BJ (cell line): ENCODE data around the gene CASTOR2. TPM values are rescaled to one million over a fixed set of nuclear protein-coding genes. Genes with fewer than 3 reads are reported as not detected.

Experiments
- CTCF ChIA-PET: fragments of 350-600 bp; formaldehyde crosslinking; extraction: SDS; loops from one replicate; lab custom pipeline; 2021; ENCODE audit warnings: antibody characterized with exemption, inconsistent platforms; lab: Yijun Ruan, JAX
- POLR2A ChIA-PET: fragments of 300-600 bp; sonication (Branson Sonifier 250); formaldehyde crosslinking; extraction: SDS; loops from one replicate; lab custom pipeline; 2021; ENCODE audit warnings: antibody characterized with exemption; lab: Charles Lee
- DNase-seq: peaks from one replicate; pipeline ENCODE4 v3.0.0-alpha.2; 2011; ENCODE audit warnings: low read depth
- H3K27me3 ChIP-seq: 2 replicates; pipeline ENCODE4 v1.6.0; 2011; ENCODE audit warnings: low read length; ENCODE audit not compliant: control insufficient read depth, insufficient read depth
- H3K36me3 ChIP-seq: 2 replicates; pipeline ENCODE4 v1.5.1; 2011; ENCODE audit warnings: low read length; ENCODE audit not compliant: control insufficient read depth, insufficient read depth
- H3K4me3 ChIP-seq: 2 replicates; pipeline ENCODE4 v1.5.1; 2011; ENCODE audit warnings: low read depth, mild to moderate bottlenecking, control low read depth, low read length
- CTCF ChIP-seq: IDR thresholded peaks from 2 replicates; pipeline ENCODE4 v1.5.1; 2011; ENCODE audit warnings: low read depth, mild to moderate bottlenecking, control low read depth, inconsistent platforms, low read length, moderate library complexity; ENCODE audit not compliant: insufficient read depth
- polyA plus RNA-seq: library from polyadenylated mRNA; depleted of rRNA; stranded (reverse); fragments of >200 nt; gene quantifications from 2 replicates; pipeline ENCODE4 v1.2.3, GENCODE V29; 2011

The CASTOR2 gene
- polyA plus RNA-seq, 1 experiment, result 5.7 TPM

DNA sequence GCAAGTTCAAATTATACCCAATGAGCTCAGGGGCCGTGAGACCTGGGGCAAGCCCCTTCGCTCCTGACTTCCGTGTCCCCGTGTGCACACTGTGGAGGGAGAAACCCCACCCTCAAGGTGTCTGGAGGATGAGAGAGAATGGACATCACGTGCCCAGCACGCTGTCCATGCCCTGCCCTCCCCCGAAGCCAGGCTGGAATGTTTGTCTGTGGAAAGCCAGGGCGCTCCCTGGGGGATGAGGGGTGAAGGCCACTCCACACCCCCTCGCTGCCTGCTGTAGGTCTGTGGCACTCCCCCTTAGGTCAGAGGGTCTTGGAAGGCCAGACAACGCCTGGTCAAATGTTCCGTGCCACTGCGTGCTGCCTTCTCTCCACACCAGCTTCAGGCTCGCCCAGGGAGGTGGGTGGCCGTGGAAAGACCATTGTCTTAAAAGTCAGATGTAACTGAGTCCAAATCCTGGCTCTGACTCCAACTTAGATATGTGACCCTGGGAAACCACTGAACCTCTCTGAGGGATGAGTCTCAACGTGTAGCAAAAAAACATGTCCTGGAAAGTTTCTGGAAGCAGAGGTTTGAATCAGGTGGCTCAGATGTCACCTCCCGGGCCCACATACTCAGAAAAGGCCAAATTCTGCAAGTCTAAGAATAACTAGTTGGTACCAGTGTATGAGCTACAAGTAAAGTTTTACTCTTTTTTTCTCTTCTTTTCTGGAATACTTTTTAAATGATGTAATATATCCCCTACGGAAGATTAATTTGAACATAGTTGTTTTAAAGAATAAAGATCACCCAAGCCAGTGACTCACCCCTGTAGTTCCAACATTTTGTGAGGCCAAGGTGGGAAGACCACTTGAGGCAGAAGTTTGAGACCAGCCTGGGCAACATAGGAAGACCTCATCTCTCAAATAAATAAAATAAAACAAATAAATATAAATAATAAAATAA is 84.2 kb downstream of the CASTOR2 start:
- DNase-seq, result no peak
- ChIA-PET CTCF (no interaction called here), POLR2A (no interaction called here)
- Histone ChIP-seq H3K36me3 (peaks cover 16% of the 10 kb centered on the region), H3K27me3 (no peaks in the 10 kb centered on the region), H3K4me3 (no peak overlapping the region)
- TF ChIP-seq CTCF, result no peak

DNA sequence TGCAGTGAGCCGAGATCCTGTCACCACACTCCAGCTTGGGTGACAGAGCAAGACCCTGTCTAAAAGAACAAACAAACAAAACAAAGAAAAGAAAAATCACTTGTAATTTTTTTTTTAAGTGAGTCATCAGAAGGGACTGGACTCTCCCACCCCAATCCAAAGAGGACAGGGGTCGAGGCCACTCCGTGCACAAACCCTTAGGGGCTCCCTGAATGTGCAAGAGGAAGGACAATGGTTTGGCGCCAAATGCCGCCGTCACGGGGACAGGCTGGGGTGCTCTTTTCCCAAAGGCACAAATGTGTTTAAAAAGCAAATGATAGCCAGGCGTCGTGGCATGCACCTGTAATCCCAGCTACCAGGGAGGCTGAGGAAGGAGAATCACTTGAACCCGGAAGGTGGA is 85.3 kb downstream of the CASTOR2 start:
- Histone ChIP-seq H3K36me3 (peaks cover 15% of the 10 kb centered on the region), H3K27me3 (no peaks in the 10 kb centered on the region), H3K4me3 (no peak overlapping the region)
- ChIA-PET POLR2A (no interaction called here), CTCF (no interaction called here)
- no peak for TF ChIP-seq CTCF
- no peak for DNase-seq

DNA sequence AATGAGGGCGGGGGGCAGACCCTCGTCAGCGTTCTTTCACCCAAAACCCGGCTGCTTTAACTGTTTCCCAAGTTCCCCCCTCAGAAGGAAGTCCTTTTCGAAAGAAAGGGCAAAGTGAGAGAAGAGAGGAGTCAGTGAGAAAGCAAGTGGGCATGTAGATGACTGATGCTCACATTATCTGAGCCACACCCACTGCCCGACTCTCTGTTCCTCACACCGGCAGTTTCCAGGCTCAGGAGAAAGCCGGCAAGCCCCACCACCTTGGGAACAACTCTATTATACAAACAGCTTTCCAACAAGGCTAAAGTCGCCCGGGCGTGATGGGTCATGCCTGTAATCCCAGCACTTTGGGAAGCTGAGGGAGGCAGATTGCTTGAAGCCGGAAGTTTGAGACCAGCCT is 86.0 kb downstream of the CASTOR2 start:
- DNase-seq, result no peak
- Histone ChIP-seq H3K36me3 (peaks cover 16% of the 10 kb centered on the region), H3K4me3 (no peak overlapping the region), H3K27me3 (no peaks in the 10 kb centered on the region)
- ChIA-PET CTCF (no interaction called here), POLR2A (no interaction called here)
- TF ChIP-seq CTCF, result no peak

GRCh38 chr7:75054744-75055143 is 90.2 kb downstream of the CASTOR2 start:
- no peaks in the 10 kb centered on the region for H3K27me3 ChIP-seq
- CTCF ChIA-PET, result interaction anchor here (2.6 kb wide), 1 partner anchor 10 kb away, joined by 13 read pairs; no protein-coding TSS in a partner anchor
- POLR2A ChIA-PET, result no interaction called here
- no peak for TF ChIP-seq CTCF
- H3K36me3 ChIP-seq, result peaks cover 18% of the 10 kb centered on the region
- DNase-seq, result peak; percentile 78
- H3K4me3 ChIP-seq, result no peak overlapping the region

DNA sequence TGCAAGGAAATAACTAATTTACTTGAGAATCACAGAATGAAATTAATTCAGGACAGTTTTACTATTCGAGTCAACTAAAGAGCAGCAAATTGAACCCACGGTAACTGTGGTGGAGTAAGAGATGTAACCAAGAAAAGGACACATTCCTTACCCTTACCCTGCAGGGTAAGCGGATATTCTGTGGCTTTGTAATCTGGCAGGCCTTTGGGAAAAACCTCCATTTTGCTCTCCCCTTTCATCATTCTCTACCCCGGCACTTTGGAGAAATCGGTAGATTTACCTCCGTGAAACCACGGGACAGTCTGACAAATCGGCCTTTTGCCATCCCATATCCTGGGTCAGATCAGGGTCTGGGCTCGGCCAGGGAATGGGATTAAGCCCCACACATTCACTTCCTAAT is 90.7 kb downstream of the CASTOR2 start:
- CTCF ChIA-PET, result interaction anchor here (2.6 kb wide), 1 partner anchor 11 kb away, joined by 13 read pairs; no protein-coding TSS in a partner anchor
- no peak for DNase-seq

More for the DNA sequence above, 90.7 kb downstream of the CASTOR2 start:
- Histone ChIP-seq H3K4me3 (no peak overlapping the region), H3K36me3 (peaks cover 20% of the 10 kb centered on the region), H3K27me3 (no peaks in the 10 kb centered on the region)
- no peak for TF ChIP-seq CTCF
- POLR2A ChIA-PET, result no interaction called here
